NCI-H2196 (cell line): ENCODE results near the gene CHMP2A.
"Not testable (repeated sequence)": the region's sequence is repeated elsewhere in the genome, so short reads cannot be mapped to it uniquely, and the experiment has no call there.

Experiments
- DNase-seq: peaks from one replicate; lab custom pipeline; 2025; ENCODE audit not compliant: unreplicated experiment; lab: John Stamatoyannopoulos, UW

Gene CHMP2A

DNA sequence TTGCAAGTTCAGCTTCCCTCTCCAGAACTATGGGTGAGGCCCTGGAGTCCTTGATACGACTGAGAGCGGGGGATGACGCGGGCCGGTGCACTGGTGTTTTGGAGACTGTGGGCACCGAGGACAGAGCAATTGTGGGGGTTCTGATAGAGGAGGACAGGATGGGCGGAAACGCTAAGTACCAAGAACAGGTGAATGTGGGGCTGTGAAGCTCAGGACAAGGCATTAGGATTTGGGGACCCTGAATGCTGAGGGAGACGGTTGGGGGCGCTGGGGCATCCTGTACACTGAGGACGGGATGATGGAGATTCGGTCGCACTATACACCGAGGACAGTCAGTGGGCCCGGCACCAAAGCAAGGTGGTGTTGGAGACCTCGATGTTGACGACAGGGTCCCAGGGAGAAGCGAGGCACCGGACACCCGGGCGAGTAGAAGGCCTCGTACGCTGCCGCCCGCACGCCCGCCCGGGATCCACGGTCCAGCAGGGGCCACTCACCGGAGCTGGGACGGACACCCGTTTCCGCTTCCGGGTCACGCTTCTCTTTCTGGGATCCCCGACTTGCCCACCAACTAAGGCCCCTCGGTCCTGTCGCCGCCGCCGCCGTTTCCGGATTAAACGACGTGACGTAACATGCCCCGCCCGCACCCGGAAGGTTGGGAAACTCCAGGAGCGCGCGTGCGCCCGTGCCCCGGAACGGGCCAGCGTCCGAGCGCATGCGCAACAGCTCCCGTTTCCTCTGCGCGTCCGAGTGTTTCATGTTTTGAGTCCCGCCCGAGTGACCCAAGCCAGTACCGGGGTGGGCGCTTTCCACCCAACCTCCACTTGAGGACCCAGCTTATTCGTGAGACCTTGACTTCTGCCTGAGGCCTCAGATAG lies at the start of gene CHMP2A:
CHMP2A (minus strand) TSS at position 612 of the 875 bp plus-strand sequence. CDS start 893 bp downstream, outside the sequence.
- DNase-seq = no peak

- DNase-seq = no peak
Observed at GRCh38 chr19:58586133-58586765, 31.3 kb upstream of the CHMP2A start.

DNA sequence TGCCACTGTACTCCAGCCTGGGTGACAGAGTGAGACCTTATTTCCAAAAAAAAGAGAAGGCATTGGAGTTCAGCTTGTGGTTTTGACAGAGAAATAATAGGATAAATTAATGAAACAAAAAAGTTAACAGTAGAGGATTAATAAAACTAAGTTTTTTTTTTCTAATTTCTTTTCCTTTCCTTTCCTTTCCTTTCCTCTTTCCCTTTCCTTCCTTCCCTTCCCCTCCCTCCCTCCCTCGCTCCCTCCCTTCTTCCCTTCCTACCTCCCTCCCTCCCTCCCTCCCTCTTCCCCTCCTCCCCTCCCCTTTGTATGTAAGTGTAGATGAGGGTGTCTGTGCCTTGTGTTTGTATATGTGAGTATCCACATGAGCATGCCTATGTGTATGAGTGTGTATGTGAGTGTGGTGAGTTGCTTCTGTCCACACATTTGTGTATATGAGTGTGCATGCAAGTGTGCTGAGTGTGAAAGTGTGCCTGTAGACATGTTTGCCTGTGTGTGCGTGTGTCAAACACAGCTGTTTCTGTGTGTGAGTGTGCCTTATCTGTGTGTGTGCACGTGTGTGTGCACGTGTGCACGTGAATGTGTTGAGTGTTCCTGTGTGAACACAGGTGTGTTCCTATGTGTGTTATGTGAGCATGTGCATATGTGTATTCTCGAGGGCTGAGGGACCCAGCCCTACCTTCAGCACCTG lies 30.7 kb upstream of the CHMP2A start:
- DNase-seq = no peak

DNA sequence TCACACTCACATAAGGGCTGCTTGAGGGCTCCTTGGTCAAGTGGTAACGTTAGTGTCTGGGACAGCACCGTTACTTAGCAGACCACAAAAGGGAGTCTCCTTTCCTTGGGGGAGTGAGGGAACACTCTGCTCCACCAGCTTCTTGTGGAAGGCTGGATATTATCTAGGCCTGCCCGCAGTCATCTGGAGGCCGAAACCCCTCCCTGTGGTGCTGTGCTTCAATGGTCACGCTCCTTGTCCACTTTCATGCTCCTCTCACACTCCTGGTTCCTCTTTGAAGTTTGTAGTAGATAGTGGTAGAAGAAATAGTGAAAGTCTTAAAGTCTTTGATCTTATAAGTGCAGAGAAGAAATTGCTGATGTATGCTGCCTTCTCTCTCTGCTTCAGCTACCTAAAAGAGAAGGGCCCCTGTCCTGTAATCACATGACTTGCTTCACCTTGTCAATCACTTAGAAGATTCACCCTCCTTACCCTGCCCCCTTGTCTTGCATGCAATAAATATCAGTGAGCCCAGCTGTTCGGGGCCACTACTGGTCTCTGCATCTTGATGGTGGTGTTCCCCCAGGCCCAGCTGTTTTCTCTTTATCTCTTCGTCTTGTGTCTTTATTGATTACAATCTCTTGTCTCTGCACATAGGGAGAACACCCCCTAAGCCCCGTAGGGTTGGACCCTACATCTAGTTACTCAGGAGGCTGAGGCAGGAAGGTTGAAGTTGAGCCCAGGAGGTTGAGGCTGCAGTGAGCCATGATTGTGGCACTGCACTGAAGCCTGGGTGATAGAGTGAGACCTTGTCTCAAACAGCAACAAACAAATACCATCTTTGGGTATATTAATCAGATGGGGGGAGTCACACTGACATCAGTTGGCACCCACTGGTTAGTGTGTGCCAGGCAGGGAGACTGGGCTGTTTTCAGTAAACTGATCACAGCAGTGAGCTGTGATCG lies 29.9 kb upstream of the CHMP2A start:
- DNase-seq = no peak

DNA sequence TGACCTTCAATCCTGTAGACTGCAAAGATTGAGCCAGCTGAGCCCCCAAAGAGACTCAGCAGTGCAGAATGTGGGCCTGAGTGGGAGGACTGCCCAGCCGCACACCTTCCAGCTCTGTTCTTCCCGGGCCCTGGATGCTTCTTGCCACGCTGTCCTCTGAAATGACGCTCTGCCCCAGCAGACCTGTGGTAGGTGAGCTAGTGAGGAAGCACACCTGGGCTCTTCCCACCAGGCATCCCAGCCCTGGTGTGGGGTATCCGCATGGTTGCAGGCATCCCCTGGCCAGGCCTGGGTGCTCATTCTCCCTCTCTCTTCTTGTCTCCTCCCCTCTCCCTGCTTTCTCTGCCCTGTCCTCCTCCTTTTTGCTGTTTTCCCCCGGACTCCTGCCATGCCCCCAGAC lies 28.1 kb upstream of the CHMP2A start:
- DNase-seq = no peak

DNA sequence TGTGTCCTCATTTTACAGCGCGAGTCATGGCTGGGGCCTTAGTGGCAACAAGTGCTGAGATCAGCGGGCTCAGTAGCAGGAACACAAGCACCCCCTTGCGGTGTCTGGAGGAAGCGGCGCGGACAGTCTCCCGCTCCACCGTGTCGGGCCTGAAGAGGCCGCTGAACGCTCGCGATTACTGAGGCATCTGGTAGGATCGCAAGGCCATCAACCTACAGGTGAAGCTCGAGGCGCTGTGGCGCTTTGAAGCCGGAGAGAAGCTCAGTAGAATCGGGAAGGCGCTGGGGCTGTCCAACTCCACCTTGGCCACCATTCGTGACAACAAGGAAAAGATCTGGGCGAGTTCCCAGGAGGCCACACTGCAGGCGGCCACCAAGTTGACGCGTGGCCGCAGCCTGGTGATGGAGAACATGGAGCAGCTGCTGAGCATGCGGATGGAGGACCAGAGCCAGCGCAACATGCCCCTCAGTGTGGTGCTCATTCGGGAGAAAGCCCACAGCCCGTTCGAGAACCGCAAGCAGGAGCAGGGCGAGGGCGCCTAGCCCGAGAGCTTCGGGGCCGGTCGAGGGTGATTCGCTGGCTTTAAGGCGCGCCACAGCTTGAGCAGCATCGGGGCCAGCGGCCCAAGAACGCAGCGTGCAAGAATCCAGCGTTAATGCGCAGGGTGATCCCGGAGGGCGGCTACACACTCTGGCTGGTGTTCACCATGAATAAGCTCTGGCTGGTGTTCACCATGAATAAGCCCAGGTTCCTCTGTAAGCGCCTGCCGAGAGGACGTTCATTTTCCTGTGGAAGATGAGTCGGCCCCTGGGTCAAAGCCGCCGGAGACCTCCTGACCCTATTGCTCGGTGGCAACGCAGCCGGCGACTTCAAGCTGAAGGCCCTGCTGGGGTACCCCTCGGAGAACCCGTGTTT lies 26.6 kb upstream of the CHMP2A start:
- DNase-seq = no peak

DNA sequence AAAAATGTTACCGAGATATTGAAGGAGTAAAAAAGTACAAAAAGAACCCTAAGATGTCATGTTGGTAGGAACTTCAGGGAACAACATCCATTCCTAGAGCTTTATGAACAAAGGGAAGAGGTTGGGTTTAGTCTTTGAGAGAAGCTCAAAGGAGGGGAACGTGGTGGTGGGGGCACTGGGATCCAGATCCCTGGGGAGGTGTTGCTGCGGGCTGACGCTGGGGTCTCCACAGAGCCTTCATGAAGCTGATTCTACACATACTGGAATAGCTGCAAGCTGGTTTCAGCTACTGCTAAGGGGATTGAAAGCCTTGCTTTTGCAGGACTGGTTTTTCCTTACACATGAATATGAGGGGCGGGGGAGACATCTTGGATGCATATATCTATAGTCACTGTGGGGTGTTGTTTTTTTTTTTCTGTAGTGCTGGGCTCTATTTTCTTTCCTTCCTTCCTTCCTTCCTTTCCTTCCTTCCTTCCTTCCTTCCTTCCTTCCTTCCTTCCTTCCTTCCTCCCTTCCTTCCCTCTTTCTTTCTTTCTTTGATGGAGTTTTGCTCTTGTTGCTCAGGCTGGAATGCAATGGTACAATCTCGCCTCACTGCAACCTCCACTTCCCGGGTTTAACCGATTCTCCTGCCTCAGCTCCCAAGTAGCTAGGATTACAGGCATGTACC lies 24.7 kb upstream of the CHMP2A start:
- no peak for DNase-seq

GRCh38 chr19:58578012-58578925 lies 23.4 kb upstream of the CHMP2A start:
- no peak for DNase-seq

DNA sequence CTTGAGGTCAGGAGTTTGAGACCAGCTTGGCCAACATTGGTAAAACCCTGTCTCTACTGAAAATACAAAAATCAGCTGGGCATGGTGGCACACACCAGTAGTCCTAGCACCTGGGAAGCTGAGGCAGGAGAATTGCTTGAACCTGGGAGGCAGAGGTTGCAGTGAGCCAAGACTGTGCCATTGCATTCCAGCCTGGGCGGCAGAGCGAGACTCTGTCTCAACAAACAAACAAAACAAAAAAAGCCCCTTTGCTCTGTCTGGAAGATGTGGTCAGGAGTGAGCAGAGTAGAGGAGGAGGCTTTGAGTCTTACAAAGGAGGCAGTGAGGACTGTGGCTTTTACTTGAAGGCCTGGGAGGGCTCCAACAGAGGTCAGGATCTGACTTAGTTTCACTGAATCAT lies 22.7 kb upstream of the CHMP2A start:
- not testable (repeated sequence) for DNase-seq

DNA sequence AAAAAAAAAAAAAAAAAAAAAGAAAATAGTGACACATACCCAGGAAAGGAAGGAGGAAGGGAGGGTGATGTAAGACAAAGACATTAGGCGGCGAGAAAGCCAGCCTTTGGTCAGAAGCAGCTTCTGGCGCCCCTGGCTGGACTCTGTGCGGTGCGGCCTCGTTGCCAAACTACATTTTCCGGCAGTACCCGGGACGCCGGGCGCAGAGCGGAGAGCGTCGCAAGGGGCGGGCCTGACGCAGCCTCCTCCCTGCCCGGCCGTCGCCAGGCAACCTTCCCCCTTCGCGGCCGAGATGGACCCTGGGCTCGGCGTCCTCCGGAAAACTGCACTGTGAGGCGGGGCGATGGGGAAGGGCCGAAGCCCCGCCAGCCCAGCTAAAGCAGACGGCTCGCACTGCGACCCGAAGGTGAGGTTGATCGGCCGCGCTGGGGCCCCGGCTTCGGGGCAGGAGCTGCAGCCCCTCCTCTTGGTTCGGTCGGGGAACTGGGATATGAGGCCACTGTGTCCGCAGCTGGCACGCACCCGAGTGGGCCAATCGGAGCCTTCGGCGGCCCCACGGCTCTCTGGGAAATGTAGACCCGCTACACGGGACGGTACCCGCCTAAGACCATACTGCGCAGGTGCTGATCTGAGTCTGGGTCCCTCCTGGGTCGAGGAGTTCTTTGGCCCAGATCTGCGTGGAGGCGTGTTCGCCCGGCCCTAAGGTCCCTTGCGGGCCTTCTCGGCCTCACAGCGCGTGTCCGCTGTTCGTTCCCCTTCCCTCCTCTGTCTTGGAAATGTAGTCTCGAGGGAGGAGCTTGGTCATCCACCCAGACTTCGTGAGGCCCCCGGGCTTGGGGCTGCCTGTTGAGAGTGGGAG lies 20.5 kb upstream of the CHMP2A start:
- no peak for DNase-seq

- no peak for DNase-seq
Observed at GRCh38 chr19:58573658-58574164, 18.8 kb upstream of the CHMP2A start.

GRCh38 chr19:58572818-58573657 lies 18.1 kb upstream of the CHMP2A start, which contains the start of gene MZF1:
MZF1 (minus strand) TSS chr19:58573335; CDS start chr19:58571389, 1,946 bp downstream.
- no peak for DNase-seq

- no peak for DNase-seq
Observed at GRCh38 chr19:58572026-58572817, 17.3 kb upstream of the CHMP2A start.

DNA sequence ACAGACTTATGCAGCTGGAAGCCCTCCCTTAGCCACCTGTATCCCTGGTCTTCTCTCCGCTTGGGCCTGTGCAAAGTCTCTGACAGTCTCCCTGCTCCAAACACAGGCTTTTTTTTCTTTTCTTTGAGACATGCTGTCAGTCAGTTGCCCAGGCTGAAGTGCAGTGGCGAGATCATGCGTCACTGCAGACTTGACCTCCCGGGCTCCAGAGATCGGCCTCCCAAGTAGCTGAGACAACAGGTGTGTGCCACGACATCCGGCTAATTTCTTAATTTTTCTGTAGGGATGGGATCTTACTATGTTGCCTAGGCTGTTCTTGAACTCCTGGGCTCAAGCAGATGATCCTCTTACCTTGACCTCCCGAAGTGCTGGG lies 16.7 kb upstream of the CHMP2A start:
- DNase-seq = no peak
